ENCODE measurements around the gene RAD51B.

Gene RAD51B

GRCh38 chr14:67952786-67953185 is 133.2 kb downstream of the RAD51B start:
- H3K36me3 ChIP-seq (ENCODE audit: low read depth) = peaks cover 6% of the 10 kb centered on the region; the same call in 1 of the 2 replicates
- no peaks in the 10 kb centered on the region for H3K4me1 ChIP-seq (ENCODE audit: insufficient read depth, poor library complexity, severe bottlenecking)
- no peaks in the 10 kb centered on the region for H3K9me3 ChIP-seq (ENCODE audit: severe bottlenecking)
- H3K27ac ChIP-seq (ENCODE audit: poor library complexity, severe bottlenecking) = no peak overlapping the region
- no peak for DNase-seq (ENCODE audit: low spot score)
- H3K27me3 ChIP-seq (ENCODE audit: insufficient read depth, poor library complexity, severe bottlenecking) = no peaks in the 10 kb centered on the region
- no peak for ATAC-seq (ENCODE audit: low read depth)
- no peak overlapping the region for H3K4me3 ChIP-seq (ENCODE audit: severe bottlenecking)
- TF ChIP-seq CTCF (IDR thresholded peaks at IDR 0.05; ENCODE audit: poor library complexity, severe bottlenecking) = no peak

- DNase-seq (ENCODE audit: low spot score) = no peak
- H3K4me1 ChIP-seq (ENCODE audit: insufficient read depth, poor library complexity, severe bottlenecking) = no peaks in the 10 kb centered on the region
- no peak for TF ChIP-seq CTCF (IDR thresholded peaks at IDR 0.05; ENCODE audit: poor library complexity, severe bottlenecking)
Observed at GRCh38 chr14:67955261-67955660, 135.7 kb downstream of the RAD51B start.

GRCh38 chr14:67957946-67958345 is 138.4 kb downstream of the RAD51B start:
- ATAC-seq (ENCODE audit: low read depth) = no peak
- no peak overlapping the region for H3K27ac ChIP-seq (ENCODE audit: poor library complexity, severe bottlenecking)
- no peaks in the 10 kb centered on the region for H3K9me3 ChIP-seq (ENCODE audit: severe bottlenecking)
- no peak for TF ChIP-seq CTCF (IDR thresholded peaks at IDR 0.05; ENCODE audit: poor library complexity, severe bottlenecking)
- peaks cover 8% of the 10 kb centered on the region for H3K4me1 ChIP-seq (ENCODE audit: insufficient read depth, poor library complexity, severe bottlenecking)
- H3K4me3 ChIP-seq (ENCODE audit: severe bottlenecking) = no peak overlapping the region
- H3K36me3 ChIP-seq (ENCODE audit: low read depth) = peaks cover 6% of the 10 kb centered on the region; the same call in 1 of the 2 replicates
- H3K27me3 ChIP-seq (ENCODE audit: insufficient read depth, poor library complexity, severe bottlenecking) = no peaks in the 10 kb centered on the region
- no peak for DNase-seq (ENCODE audit: low spot score)

More at GRCh38 chr14:67955261-67955660, 135.7 kb downstream of the RAD51B start:
- Histone ChIP-seq H3K27me3 (ENCODE audit: insufficient read depth, poor library complexity, severe bottlenecking) (no peaks in the 10 kb centered on the region), H3K9me3 (ENCODE audit: severe bottlenecking) (no peaks in the 10 kb centered on the region), H3K36me3 (ENCODE audit: low read depth) (peaks cover 6% of the 10 kb centered on the region; the same call in 1 of the 2 replicates), H3K4me3 (ENCODE audit: severe bottlenecking) (no peak overlapping the region), H3K27ac (ENCODE audit: poor library complexity, severe bottlenecking) (no peak overlapping the region)
- ATAC-seq (ENCODE audit: low read depth) = no peak

- ATAC-seq (ENCODE audit: low read depth) (no peak), DNase-seq (ENCODE audit: low spot score) (no peak)
- no peak for TF ChIP-seq CTCF (IDR thresholded peaks at IDR 0.05; ENCODE audit: poor library complexity, severe bottlenecking)
- Histone ChIP-seq H3K27me3 (ENCODE audit: insufficient read depth, poor library complexity, severe bottlenecking) (no peaks in the 10 kb centered on the region), H3K36me3 (ENCODE audit: low read depth) (no peaks in the 10 kb centered on the region), H3K4me1 (ENCODE audit: insufficient read depth, poor library complexity, severe bottlenecking) (peaks cover 29% of the 10 kb centered on the region), H3K27ac (ENCODE audit: poor library complexity, severe bottlenecking) (no peak overlapping the region), H3K4me3 (ENCODE audit: severe bottlenecking) (no peak overlapping the region), H3K9me3 (ENCODE audit: severe bottlenecking) (no peaks in the 10 kb centered on the region)
Observed at GRCh38 chr14:67961676-67962075, 142.1 kb downstream of the RAD51B start.

GRCh38 chr14:67962215-67962644 is 142.7 kb downstream of the RAD51B start:
- Histone ChIP-seq H3K4me3 (ENCODE audit: severe bottlenecking) (no peak overlapping the region), H3K36me3 (ENCODE audit: low read depth) (no peaks in the 10 kb centered on the region), H3K27me3 (ENCODE audit: insufficient read depth, poor library complexity, severe bottlenecking) (no peaks in the 10 kb centered on the region), H3K27ac (ENCODE audit: poor library complexity, severe bottlenecking) (no peak overlapping the region), H3K4me1 (ENCODE audit: insufficient read depth, poor library complexity, severe bottlenecking) (peaks cover 29% of the 10 kb centered on the region), H3K9me3 (ENCODE audit: severe bottlenecking) (no peaks in the 10 kb centered on the region)
- DNase-seq (ENCODE audit: low spot score) (no peak), ATAC-seq (ENCODE audit: low read depth) (no peak)
- TF ChIP-seq CTCF (IDR thresholded peaks at IDR 0.05; ENCODE audit: poor library complexity, severe bottlenecking) = no peak

Data from RWPE2 (cell line).